ENCODE measurements around the gene NMRAL1. TPM values are rescaled to one million over a fixed set of nuclear protein-coding genes. Genes with fewer than 3 reads are reported as not detected.

Gene NMRAL1
- total and polyA plus RNA-seq, 2 donors (not counting 1 experiment from before 2014, with no cell fraction given), result 48.6 to 68.8 TPM

DNA sequence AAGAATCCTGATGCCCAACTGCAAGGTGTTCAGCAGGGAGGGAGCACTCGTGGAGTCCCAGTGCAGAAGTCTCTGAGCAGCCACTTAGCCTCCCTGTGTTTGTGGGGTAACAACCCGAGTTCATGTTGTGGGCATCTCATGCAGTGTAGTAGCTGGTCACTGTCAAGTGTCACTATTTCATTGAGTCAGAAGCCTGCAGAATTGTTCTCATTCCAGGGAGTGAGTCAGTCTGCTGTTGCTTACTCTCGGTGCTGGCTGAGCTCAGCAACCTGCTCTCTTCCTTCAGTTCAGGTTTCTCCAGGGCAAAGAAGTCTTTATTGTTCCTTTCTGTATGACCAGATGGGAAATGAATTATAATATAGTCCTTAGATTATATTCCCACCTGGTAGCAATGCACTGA, 25.8 kb upstream of the NMRAL1 start:
- Histone ChIP-seq H3K79me2 (ENCODE audit: control insufficient read depth, insufficient read depth, low read length) (peaks cover 82% of the 10 kb centered on the region), H3K9ac (ENCODE audit: low read length) (no peak overlapping the region), H3K9me3 (ENCODE audit: control extremely low read depth in 1 of 3, control insufficient read depth in 2 of 3, insufficient read depth in 1 of 3, low read length in 2 of 3) (no peaks in the 10 kb centered on the region), H3K4me1 (ENCODE audit: control insufficient read depth in 2 of 2, insufficient read depth in 2 of 2, low read length in 2 of 2) (peaks cover 22 to 29% of the 10 kb centered on the region in 2 donors), H3K4me2 (replicated peaks; ENCODE audit: low read depth, low read length, poor library complexity, severe bottlenecking) (no peak overlapping the region), H3K27me3 (replicated peaks in 1 of 4; ENCODE audit: control extremely low read depth in 1 of 4, control insufficient read depth in 3 of 4, insufficient read depth in 4 of 4, low read length in 3 of 4) (no peaks in the 10 kb centered on the region), H2AFZ (ENCODE audit: insufficient read depth, low read depth, low read length, poor library complexity, severe bottlenecking) (no peak overlapping the region), H3K4me3 (ENCODE audit: control extremely low read depth in 1 of 5, extremely low read depth in 1 of 5, insufficient read depth in 1 of 5, low read depth in 2 of 5, low read length in 4 of 5) (no peak overlapping the region), H3K36me3 (replicated peaks in 1 of 2; ENCODE audit: control extremely low read depth in 1 of 2, control insufficient read depth in 1 of 2, extremely low read depth in 1 of 2, insufficient read depth in 2 of 2, low read length in 1 of 2) (peaks cover 1 to 17% of the 10 kb centered on the region in 2 experiments), H3K27ac (ENCODE audit: low read length in 2 of 2) (no peak overlapping the region), H4K20me1 (ENCODE audit: control insufficient read depth, insufficient read depth, low read length, poor library complexity, severe bottlenecking) (peaks cover 6% of the 10 kb centered on the region)
- TF ChIP-seq, protein P1, sequence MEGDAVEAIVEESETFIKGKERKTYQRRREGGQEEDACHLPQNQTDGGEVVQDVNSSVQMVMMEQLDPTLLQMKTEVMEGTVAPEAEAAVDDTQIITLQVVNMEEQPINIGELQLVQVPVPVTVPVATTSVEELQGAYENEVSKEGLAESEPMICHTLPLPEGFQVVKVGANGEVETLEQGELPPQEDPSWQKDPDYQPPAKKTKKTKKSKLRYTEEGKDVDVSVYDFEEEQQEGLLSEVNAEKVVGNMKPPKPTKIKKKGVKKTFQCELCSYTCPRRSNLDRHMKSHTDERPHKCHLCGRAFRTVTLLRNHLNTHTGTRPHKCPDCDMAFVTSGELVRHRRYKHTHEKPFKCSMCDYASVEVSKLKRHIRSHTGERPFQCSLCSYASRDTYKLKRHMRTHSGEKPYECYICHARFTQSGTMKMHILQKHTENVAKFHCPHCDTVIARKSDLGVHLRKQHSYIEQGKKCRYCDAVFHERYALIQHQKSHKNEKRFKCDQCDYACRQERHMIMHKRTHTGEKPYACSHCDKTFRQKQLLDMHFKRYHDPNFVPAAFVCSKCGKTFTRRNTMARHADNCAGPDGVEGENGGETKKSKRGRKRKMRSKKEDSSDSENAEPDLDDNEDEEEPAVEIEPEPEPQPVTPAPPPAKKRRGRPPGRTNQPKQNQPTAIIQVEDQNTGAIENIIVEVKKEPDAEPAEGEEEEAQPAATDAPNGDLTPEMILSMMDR (IDR thresholded peaks at IDR 0.05), result no peak
- no peak for TF ChIP-seq EZH2 (IDR thresholded peaks at IDR 0.05; ENCODE audit: borderline replicate concordance, insufficient read depth, low read depth, low read length, poor library complexity, severe bottlenecking)
- POLR2A ChIA-PET, result no interaction called here
- 100% methylated on average over 2 of the region's 3 CpGs for WGBS (ENCODE audit: insufficient coverage)
- intact Hi-C loops (cut with micrococcal nuclease), result no loop called here
- no peaks in the 10 kb centered on the region for H3K27me3 Mint-ChIP-seq
- no peaks in the 10 kb centered on the region for H3K9me3 Mint-ChIP-seq (ENCODE audit: insufficient read depth)
- no peak for DNase-seq
- H3K27ac Mint-ChIP-seq, result no peak overlapping the region
- ATAC-seq (ENCODE audit: low read depth), result no peak
- H3K4me1 Mint-ChIP-seq, result peaks cover 34% of the 10 kb centered on the region
- H3K4me3 Mint-ChIP-seq, result no peak overlapping the region
- CTCF ChIA-PET, result interaction anchor here (0.6 to 2.8 kb wide), 6 partner anchors 9 to 560 kb away, joined by 3 to 14 read pairs (median 4); partner anchors contain the start of gene HMOX2

DNA sequence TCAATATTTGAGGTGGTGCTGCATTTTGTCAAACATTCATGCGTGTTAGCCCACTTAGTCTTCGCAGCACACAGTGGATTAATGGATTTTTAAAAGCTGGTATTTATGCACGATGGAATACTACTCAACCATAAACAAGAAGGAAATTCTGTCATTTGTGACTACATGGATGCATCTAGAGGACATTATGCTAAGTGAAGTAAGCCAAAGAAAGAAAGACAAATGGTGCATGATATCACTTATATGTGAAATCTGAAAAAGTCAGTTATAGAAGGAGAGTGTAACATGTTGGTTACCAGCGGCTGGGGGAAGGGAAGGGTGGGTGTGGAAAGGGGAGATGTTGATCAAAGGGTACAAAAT, 24.8 kb upstream of the NMRAL1 start:
- ChIA-PET CTCF (interaction anchor here (0.6 to 1.6 kb wide), 5 partner anchors 9 to 49 kb away, joined by 3 to 6 read pairs (median 4); no protein-coding TSS in a partner anchor), POLR2A (no interaction called here)
- intact Hi-C loops (cut with micrococcal nuclease), result no loop called here
- H4K20me1 ChIP-seq (ENCODE audit: control insufficient read depth, insufficient read depth, low read length, poor library complexity, severe bottlenecking), result peaks cover 10% of the 10 kb centered on the region
- Mint-ChIP-seq H3K27ac (no peak overlapping the region), H3K9me3 (ENCODE audit: insufficient read depth) (no peaks in the 10 kb centered on the region), H3K27me3 (no peaks in the 10 kb centered on the region), H3K4me3 (no peak overlapping the region), H3K4me1 (peaks cover 28% of the 10 kb centered on the region)
- H3K4me2 ChIP-seq (replicated peaks; ENCODE audit: low read depth, low read length, poor library complexity, severe bottlenecking), result no peak overlapping the region
- ATAC-seq (ENCODE audit: low read depth) (no peak), DNase-seq (no peak)
- H3K27ac ChIP-seq (ENCODE audit: low read length in 2 of 2), result no peak overlapping the region
- peaks cover 1 to 19% of the 10 kb centered on the region in 2 experiments for H3K36me3 ChIP-seq (replicated peaks in 1 of 2; ENCODE audit: control extremely low read depth in 1 of 2, control insufficient read depth in 1 of 2, extremely low read depth in 1 of 2, insufficient read depth in 2 of 2, low read length in 1 of 2)
- 100% methylated on average over 1 of the region's 4 CpGs for WGBS (ENCODE audit: insufficient coverage)
- H3K9me3 ChIP-seq (ENCODE audit: control extremely low read depth in 1 of 3, control insufficient read depth in 2 of 3, insufficient read depth in 1 of 3, low read length in 2 of 3), result no peaks in the 10 kb centered on the region
- peaks cover 90% of the 10 kb centered on the region for H3K79me2 ChIP-seq (ENCODE audit: control insufficient read depth, insufficient read depth, low read length)
- no peak for TF ChIP-seq EZH2 (IDR thresholded peaks at IDR 0.05; ENCODE audit: borderline replicate concordance, insufficient read depth, low read depth, low read length, poor library complexity, severe bottlenecking)
- TF ChIP-seq, protein P1 (IDR thresholded peaks at IDR 0.05), result no peak
- peaks cover 12 to 18% of the 10 kb centered on the region in 2 donors for H3K4me1 ChIP-seq (ENCODE audit: control insufficient read depth in 2 of 2, insufficient read depth in 2 of 2, low read length in 2 of 2)
- no peak overlapping the region for H3K9ac ChIP-seq (ENCODE audit: low read length)
- no peaks in the 10 kb centered on the region for H3K27me3 ChIP-seq (replicated peaks in 1 of 4; ENCODE audit: control extremely low read depth in 1 of 4, control insufficient read depth in 3 of 4, insufficient read depth in 4 of 4, low read length in 3 of 4)
- H2AFZ ChIP-seq (ENCODE audit: insufficient read depth, low read depth, low read length, poor library complexity, severe bottlenecking), result no peak overlapping the region
- no peak overlapping the region for H3K4me3 ChIP-seq (ENCODE audit: control extremely low read depth in 1 of 5, extremely low read depth in 1 of 5, insufficient read depth in 1 of 5, low read depth in 2 of 5, low read length in 4 of 5)

All from B cell (primary cell).